Prostate gland (tissue), 2 donors: ENCODE measurements around the gene FCSK. TPM values are rescaled to one million over a fixed set of nuclear protein-coding genes. Genes with fewer than 3 reads are reported as not detected.

ENCODE experiments used
- DNase-seq: peaks from one replicate; pipeline ENCODE4 v3.0.0-alpha.2; 2019; ENCODE audit warnings: low spot score
- H3K27ac ChIP-seq, 2 donors: fragments of 200-600 bp; sonication (generic); 2 replicates each; pipeline ENCODE4 v1.5.1; 2017 to 2019
- H3K27me3 ChIP-seq: fragments of 200-600 bp; sonication (generic); replicated peaks from 2 replicates; pipeline ENCODE4 v1.5.1; 2019; ENCODE audit not compliant: insufficient read depth
- H3K36me3 ChIP-seq, 2 donors: fragments of 200-600 bp; sonication (generic); 1 replicate in 1 of 2; 2 replicates in 1 of 2; pipeline versions ENCODE4 v1.5.1 to v1.8.1; 2017 to 2019
- H3K4me1 ChIP-seq: fragments of 200-600 bp; sonication (generic); replicated peaks from 2 replicates; pipeline ENCODE4 v1.5.1; 2019
- H3K4me3 ChIP-seq, 2 donors: fragments of 200-600 bp; sonication (generic); 2 replicates each; pipeline ENCODE4 v1.5.1; 2017 to 2019
- H3K9me3 ChIP-seq: fragments of 200-600 bp; sonication (generic); 2 replicates; pipeline ENCODE4 v1.5.1; 2017
- CTCF ChIP-seq, 4 experiments: fragments of 200-600 bp in 2 of 4; fragments of 450-650 bp in 2 of 4; sonication (generic) in 2 of 4; IDR thresholded peaks; 1 replicate in 3 of 4; 2 replicates in 1 of 4; pipeline ENCODE4 v1.5.1; 2016 to 2019; ENCODE audit warnings: antibody characterized with exemption in 4 of 4, mild to moderate bottlenecking in 2 of 4, moderate library complexity in 2 of 4
- POLR2A ChIP-seq: fragments of 450-650 bp; IDR thresholded peaks from one replicate; pipeline ENCODE4 v1.6.1; 2016; ENCODE audit warnings: antibody characterized with exemption, mild to moderate bottlenecking
- POLR2AphosphoS5 ChIP-seq: sonication (generic); formaldehyde crosslinking; IDR thresholded peaks from one replicate; pipeline ENCODE4 v1.6.1; 2017; ENCODE audit warnings: antibody characterized with exemption
- WGBS: methylation state at CpG from one replicate; pipeline ENCODE4 v1.1.5; 2018; 5-methylcytosine and 5-hydroxymethylcytosine counted together
- intact Hi-C: fragments of 100-400 bp; cut with DNase I; formaldehyde crosslinking; loops from one replicate; pipeline ENCODE4 v1.14.2; 2022
- total RNA-seq, 2 donors: library from RNA; depleted of rRNA; stranded (reverse); fragments of >200 nt; gene quantifications; one replicate each; pipeline ENCODE4 v1.1.0, GENCODE V29; 2016

FCSK gene
- total RNA-seq, 2 donors from 2014 or later, result 23.0 to 33.1 TPM

DNA sequence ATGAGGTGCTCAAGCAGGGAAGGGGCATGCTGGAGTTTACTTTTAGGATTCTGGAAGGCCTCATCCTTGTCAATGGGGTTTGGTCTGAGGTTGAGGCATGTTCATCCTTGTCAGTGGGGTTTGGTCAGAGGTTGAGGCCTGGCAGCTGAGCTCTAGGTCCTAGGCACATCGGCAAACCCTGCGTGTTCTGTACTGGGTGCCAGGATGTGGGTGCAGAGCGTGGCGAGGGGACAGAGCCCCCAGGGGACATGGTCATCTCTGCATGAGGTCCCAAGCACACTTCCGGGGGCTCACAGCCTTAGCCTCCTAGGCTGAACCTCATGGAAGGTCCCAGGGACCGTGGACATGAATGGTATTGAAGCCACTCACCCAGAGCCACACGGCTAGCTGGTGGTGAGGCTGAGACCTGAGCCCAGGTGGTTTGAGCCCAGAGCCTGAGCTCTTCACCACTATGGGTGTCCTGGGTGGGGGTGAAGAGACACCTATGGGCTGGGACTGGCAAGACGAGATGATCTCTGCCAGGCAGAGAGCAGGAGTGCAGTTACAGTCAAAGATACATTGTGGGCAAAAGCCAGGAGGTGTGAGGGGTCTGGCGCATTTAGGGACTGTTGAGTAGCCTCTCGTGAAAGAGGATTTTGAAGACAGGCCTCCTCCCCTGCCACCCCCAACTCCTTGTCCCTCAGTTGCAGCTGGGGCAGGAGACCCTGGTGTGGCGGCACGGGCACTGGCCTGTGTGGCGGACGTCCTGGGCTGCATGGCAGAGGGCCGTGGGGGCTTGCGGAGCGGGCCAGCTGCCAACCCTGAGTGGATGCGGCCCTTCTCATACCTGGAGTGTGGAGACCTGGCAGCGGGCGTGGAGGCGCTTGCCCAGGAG is 19.3 kb downstream of the FCSK start:
- 90% methylated on average over 20 of the region's 21 CpGs for WGBS
- intact Hi-C loops, result no loop called here
- no peak for TF ChIP-seq POLR2AphosphoS5
- TF ChIP-seq POLR2A, result no peak
- TF ChIP-seq CTCF (IDR thresholded peaks at IDR 0.05), result no peak
- H3K27ac ChIP-seq, result no peak overlapping the region
- H3K4me1 ChIP-seq, result no peaks in the 10 kb centered on the region
- H3K27me3 ChIP-seq, result no peaks in the 10 kb centered on the region
- H3K9me3 ChIP-seq, result no peaks in the 10 kb centered on the region
- no peak overlapping the region for H3K4me3 ChIP-seq
- DNase-seq, result no peak
- peaks cover 0 to 3% of the 10 kb centered on the region in 2 donors for H3K36me3 ChIP-seq

DNA sequence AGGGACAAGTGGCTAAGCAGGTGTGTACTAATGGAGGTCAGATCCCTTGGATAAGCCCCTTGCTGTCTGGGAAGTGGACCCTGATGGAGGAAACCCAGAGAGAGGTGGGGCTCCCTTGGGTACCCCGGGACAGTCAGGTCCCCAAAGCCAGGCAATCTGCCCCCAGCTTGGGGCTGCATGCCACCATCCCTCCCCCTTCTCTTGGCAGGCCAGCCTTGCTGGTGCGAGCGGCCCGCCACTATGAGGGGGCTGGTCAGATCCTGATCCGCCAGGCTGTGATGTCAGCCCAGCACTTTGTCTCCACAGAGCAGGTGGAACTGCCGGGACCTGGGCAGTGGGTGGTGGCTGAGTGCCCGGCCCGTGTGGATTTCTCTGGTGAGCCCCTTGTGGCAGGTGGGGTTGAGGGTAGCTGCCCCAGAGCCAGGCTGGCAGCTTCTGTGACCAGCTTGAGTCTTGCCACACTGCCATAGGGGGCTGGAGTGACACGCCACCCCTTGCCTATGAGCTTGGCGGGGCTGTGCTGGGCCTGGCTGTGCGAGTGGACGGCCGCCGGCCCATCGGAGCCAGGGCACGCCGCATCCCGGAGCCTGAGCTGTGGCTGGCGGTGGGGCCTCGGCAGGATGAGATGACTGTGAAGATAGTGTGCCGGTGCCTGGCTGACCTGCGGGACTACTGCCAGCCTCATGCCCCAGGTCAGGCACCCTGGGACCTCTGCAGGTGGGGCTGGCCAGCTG is 20.1 kb downstream of the FCSK start:
- Histone ChIP-seq H3K9me3 (no peaks in the 10 kb centered on the region), H3K4me3 (no peak overlapping the region), H3K27me3 (no peaks in the 10 kb centered on the region), H3K36me3 (peaks cover 0 to 3% of the 10 kb centered on the region in 2 donors), H3K4me1 (no peaks in the 10 kb centered on the region), H3K27ac (no peak overlapping the region)
- intact Hi-C loops, result no loop called here
- DNase-seq, result no peak
- TF ChIP-seq CTCF (IDR thresholded peaks at IDR 0.05) (no peak), POLR2AphosphoS5 (no peak), POLR2A (no peak)
- WGBS, result 97% methylated on average over 18 of the region's 22 CpGs

DNA sequence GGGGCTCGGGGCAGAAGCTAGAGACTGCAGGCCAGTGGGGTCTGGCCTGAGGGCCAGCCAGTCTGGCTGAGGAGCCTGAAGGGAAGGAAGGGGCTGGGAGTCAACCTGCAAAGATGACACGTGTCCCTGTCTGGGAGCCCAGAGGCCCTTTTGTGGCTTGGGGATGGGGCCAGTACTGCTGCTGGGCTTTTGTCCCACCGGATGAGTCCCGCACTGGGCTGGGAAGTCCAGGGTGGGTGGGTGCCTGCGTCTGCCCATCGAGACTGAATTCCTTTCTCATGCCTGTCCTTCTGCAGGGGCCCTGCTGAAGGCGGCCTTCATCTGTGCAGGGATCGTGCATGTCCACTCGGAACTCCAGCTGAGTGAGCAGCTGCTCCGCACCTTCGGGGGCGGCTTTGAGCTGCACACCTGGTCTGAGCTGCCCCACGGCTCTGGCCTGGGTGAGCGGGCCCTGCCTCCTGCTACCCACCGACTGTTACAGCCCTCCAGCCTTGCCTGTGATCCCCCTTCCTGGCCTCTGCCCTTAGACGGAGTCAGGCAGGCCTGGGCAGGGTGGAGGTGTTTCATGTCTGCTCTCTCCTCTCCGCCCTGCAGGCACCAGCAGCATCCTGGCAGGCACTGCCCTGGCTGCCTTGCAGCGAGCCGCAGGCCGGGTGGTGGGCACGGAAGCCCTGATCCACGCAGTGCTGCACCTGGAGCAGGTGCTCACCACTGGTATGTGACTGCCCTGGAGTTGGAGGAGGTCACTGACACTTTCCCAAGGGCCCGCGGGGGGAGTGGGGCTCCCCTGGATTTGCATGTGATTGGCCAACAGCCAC is 20.9 kb downstream of the FCSK start:
- Histone ChIP-seq H3K4me3 (no peak overlapping the region), H3K27me3 (no peaks in the 10 kb centered on the region), H3K4me1 (no peaks in the 10 kb centered on the region), H3K27ac (no peak overlapping the region), H3K9me3 (no peaks in the 10 kb centered on the region), H3K36me3 (peaks cover 0 to 3% of the 10 kb centered on the region in 2 donors)
- WGBS, result 85% methylated on average over 23 of the region's 24 CpGs
- no peak for TF ChIP-seq POLR2AphosphoS5
- no peak for TF ChIP-seq CTCF (IDR thresholded peaks at IDR 0.05)
- no peak for TF ChIP-seq POLR2A
- DNase-seq, result no peak
- intact Hi-C loops, result no loop called here

GRCh38 chr16:70476272-70477020 is 22.1 kb downstream of the FCSK start:
- Histone ChIP-seq H3K27me3 (no peaks in the 10 kb centered on the region), H3K36me3 (peaks cover 5 to 11% of the 10 kb centered on the region in 2 donors), H3K27ac (no peak overlapping the region), H3K4me1 (no peaks in the 10 kb centered on the region), H3K9me3 (no peaks in the 10 kb centered on the region), H3K4me3 (no peak overlapping the region)
- intact Hi-C loops, result no loop called here
- no peak for TF ChIP-seq POLR2AphosphoS5
- DNase-seq, result no peak
- WGBS, result 61% methylated on average over 13 of the region's 13 CpGs
